Fibroblast of lung (primary cell): ENCODE data around the gene CTRL. TPM values are rescaled to one million over a fixed set of nuclear protein-coding genes. Genes with fewer than 3 reads are reported as not detected.
"Not testable (repeated sequence)": the region's sequence is repeated elsewhere in the genome, so short reads cannot be mapped to it uniquely, and the experiment has no call there.

Experiments used
- DNase-seq, 2 donors: peaks; one replicate each; pipeline versions ENCODE4 v3.0.0 to v3.0.0-alpha.2; 2010; ENCODE audit warnings: low read depth in 2 of 2
- H2AFZ ChIP-seq: 2 replicates; pipeline ENCODE4 v1.5.1; 2012; ENCODE audit warnings: low read length, control low read depth, inconsistent platforms
- H3K27ac ChIP-seq: 2 replicates; pipeline ENCODE4 v1.5.1; 2011; ENCODE audit warnings: low read length, control low read depth; ENCODE audit not compliant: insufficient read depth
- H3K27me3 ChIP-seq: 2 replicates; pipeline ENCODE4 v1.5.1; 2011; ENCODE audit warnings: mild to moderate bottlenecking, low read length; ENCODE audit not compliant: control insufficient read depth, insufficient read depth
- H3K36me3 ChIP-seq: 2 replicates; pipeline ENCODE4 v1.5.1; 2011; ENCODE audit warnings: low read length; ENCODE audit not compliant: control insufficient read depth, insufficient read depth
- H3K4me1 ChIP-seq: 2 replicates; pipeline ENCODE4 v1.5.1; 2011; ENCODE audit warnings: low read length; ENCODE audit not compliant: control insufficient read depth, insufficient read depth; ENCODE audit errors: extremely low read depth
- H3K4me2 ChIP-seq: 2 replicates; pipeline ENCODE4 v1.5.1; 2011; ENCODE audit warnings: low read length, control low read depth; ENCODE audit not compliant: insufficient read depth; ENCODE audit errors: extremely low read depth
- H3K4me3 ChIP-seq, 4 experiments: fragments of 200-600 bp in 1 of 4; sonication (generic) in 1 of 4; replicated peaks in 1 of 4; 2 replicates each; pipeline ENCODE4 v1.5.1; 2011 to 2016; ENCODE audit warnings: low read length in 4 of 4, low read depth in 3 of 4, mild to moderate bottlenecking in 3 of 4, control low read depth in 2 of 4, inconsistent platforms in 1 of 4, mixed read lengths in 1 of 4; ENCODE audit not compliant: insufficient read depth in 1 of 4; ENCODE audit errors: control extremely low read depth in 1 of 4
- H3K79me2 ChIP-seq: 2 replicates; pipeline ENCODE4 v1.5.1; 2012; ENCODE audit warnings: mild to moderate bottlenecking, low read length, inconsistent platforms; ENCODE audit not compliant: control insufficient read depth, insufficient read depth
- H3K9ac ChIP-seq: 2 replicates; pipeline ENCODE4 v1.5.1; 2011; ENCODE audit warnings: mild to moderate bottlenecking, low read length, control low read depth; ENCODE audit not compliant: insufficient read depth
- H3K9me3 ChIP-seq: 2 replicates; pipeline ENCODE4 v1.5.1; 2012; ENCODE audit warnings: low read depth, low read length; ENCODE audit not compliant: control insufficient read depth, insufficient read depth
- H4K20me1 ChIP-seq: 2 replicates; pipeline ENCODE4 v1.5.1; 2011; ENCODE audit warnings: low read length; ENCODE audit not compliant: control insufficient read depth, insufficient read depth; ENCODE audit errors: extremely low read depth
- EZH2 ChIP-seq: IDR thresholded peaks from 2 replicates; pipeline ENCODE4 v1.5.1; 2012; ENCODE audit warnings: low read length, control low read depth, mild to moderate bottlenecking; ENCODE audit errors: missing control alignments
- polyA plus RNA-seq, 2 donors: library from polyadenylated mRNA; depleted of rRNA in 1 of 2; stranded (reverse) in 1 of 2; unstranded in 1 of 2; fragments of >200 nt; gene quantifications; 2 replicates each; pipeline ENCODE4 v1.2.1, GENCODE V29; 2011 to 2012; ENCODE audit warnings: missing spikeins in 1 of 2
- total RNA-seq: library from RNA; depleted of rRNA; stranded (reverse); fragments of >200 nt; gene quantifications from 2 replicates; pipeline ENCODE4 v1.2.1, GENCODE V29; 2014
- TF ChIP-seq, protein P1 (sequence below), 2 donors: IDR thresholded peaks in 1 of 2; conservative IDR thresholded peaks in 1 of 2; 1 replicate in 1 of 2; 2 replicates in 1 of 2; pipeline ENCODE4 v1.5.1; 2011 to 2012; ENCODE audit warnings: low read length in 2 of 2, control low read depth in 1 of 2, inconsistent platforms in 1 of 2, low read depth in 1 of 2, mild to moderate bottlenecking in 1 of 2

Gene CTRL
- total and polyA plus RNA-seq, 2 donors (not counting 1 experiment from before 2014, with no cell fraction given), result 0.14 to 0.33 TPM

DNA sequence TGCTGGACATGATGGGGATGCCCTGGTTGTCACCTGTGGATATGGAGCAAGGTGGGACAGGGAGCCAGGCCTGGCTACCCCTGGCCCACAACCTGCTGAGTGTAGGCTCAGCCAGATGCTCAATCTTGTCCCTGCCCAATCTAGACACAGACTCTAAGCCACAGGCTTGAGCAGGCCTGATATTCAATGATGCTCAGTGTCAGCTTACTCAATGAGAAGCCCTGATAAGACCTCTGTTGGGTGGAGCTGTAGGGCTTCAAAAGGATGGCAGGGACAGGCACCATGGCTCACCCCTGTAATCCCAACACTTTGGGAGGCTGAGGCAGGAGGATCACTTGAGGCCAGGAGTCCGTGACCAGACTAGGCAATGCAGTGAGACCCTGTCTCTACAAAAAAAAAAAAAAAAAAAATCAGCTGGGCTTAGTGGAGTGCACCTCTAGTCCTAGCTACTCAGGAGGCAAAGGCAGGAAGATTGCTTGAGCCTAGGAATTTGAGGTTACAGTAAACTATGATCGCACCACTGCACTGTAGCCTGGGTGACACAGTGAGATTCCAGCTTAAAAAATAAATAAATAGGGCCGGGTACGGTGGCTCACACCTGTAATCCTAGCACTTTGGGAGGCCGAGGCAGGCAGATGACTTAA is 8.9 kb upstream of the CTRL start:
- no peak for DNase-seq
- no peak overlapping the region for H3K9ac ChIP-seq
- H2AFZ ChIP-seq, result no peak overlapping the region
- H3K27me3 ChIP-seq, result no peaks in the 10 kb centered on the region
- H3K36me3 ChIP-seq, result peaks cover 44% of the 10 kb centered on the region
- peaks cover 5% of the 10 kb centered on the region for H3K79me2 ChIP-seq
- H3K9me3 ChIP-seq, result no peaks in the 10 kb centered on the region
- TF ChIP-seq EZH2, result no peak
- TF ChIP-seq, protein P1, sequence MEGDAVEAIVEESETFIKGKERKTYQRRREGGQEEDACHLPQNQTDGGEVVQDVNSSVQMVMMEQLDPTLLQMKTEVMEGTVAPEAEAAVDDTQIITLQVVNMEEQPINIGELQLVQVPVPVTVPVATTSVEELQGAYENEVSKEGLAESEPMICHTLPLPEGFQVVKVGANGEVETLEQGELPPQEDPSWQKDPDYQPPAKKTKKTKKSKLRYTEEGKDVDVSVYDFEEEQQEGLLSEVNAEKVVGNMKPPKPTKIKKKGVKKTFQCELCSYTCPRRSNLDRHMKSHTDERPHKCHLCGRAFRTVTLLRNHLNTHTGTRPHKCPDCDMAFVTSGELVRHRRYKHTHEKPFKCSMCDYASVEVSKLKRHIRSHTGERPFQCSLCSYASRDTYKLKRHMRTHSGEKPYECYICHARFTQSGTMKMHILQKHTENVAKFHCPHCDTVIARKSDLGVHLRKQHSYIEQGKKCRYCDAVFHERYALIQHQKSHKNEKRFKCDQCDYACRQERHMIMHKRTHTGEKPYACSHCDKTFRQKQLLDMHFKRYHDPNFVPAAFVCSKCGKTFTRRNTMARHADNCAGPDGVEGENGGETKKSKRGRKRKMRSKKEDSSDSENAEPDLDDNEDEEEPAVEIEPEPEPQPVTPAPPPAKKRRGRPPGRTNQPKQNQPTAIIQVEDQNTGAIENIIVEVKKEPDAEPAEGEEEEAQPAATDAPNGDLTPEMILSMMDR (conservative IDR thresholded peaks at IDR 0.05 in 1 of 2, IDR thresholded peaks at IDR 0.05 in 1 of 2; ENCODE audit: low read depth in 1 of 2, low read length in 2 of 2), result no peak
- no peak overlapping the region for H3K4me3 ChIP-seq
- no peak overlapping the region for H3K4me2 ChIP-seq
- no peaks in the 10 kb centered on the region for H4K20me1 ChIP-seq
- no peak overlapping the region for H3K27ac ChIP-seq
- peaks cover 16% of the 10 kb centered on the region for H3K4me1 ChIP-seq

DNA sequence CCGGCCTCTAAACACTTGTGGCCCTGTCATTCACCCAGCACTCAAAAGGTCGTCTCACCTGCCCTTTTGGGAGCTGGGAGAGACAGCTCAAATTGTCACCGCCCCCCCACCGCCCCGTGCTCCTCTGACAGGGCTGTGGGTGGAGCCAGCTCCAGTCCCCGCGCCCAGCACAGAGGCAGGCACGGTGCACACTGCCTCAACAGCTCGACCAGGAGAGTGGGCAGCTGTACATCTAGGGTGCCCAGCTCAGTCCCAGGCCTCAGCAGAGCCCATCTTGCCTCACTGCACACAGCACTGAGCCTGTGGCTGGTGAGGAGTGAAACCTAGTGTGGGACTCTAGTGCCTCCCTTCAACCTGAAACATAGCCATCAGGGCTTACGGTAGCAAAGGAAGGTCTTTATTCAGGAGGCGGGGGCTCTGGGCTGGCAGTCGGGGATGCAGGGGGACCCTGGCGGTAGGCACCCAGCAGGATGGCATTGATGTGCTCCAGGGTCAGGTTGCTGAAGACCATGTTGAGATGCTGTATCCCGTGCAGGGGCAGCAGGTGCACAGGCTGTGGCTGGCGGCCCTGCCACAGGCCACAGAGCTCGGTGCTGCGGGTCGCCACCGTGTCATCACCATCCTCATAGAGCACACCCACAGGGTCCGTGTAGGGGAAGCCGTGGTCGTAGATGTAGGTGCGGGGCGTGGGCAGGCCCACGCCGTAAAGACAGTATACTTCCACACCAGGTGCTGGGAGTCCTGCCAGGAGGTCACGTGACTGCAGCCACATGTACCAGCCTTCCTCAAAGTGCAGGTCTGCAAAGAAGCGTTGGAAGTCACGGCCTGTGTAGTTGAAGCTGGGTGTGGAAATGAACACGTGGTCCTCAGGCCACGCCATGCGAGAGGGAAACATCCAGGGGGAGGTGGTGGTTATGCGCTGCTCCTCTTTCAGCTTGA is 8.1 kb upstream of the CTRL start:
- no peak overlapping the region for H3K9ac ChIP-seq
- DNase-seq, result no peak

DNA sequence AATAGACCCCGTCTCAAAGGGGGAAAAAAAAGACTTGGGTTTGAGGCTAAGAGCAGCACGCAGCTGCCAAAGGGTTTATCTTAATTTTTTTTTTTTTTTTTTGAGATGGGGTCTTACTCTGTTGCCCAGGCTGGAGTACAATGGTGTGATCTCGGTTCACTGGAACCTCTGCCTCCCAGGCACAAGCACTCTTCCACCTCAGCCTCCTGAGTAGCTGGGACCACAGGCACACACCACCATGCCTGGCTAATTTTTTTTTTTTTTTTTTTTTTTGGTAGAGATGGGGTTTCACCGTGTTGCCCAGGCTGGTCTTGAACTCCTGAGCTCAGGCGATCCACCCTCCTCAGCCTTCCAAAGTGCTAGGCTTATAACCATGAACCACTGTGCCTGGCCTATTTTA is 6.1 kb upstream of the CTRL start:
- not testable (repeated sequence) for H3K4me3 ChIP-seq, H3K79me2 ChIP-seq, H3K27me3 ChIP-seq, H3K9ac ChIP-seq, DNase-seq, H2AFZ ChIP-seq, H3K9me3 ChIP-seq, H4K20me1 ChIP-seq
- H3K36me3 ChIP-seq, result peaks cover 22% of the 10 kb centered on the region
- H3K4me1 ChIP-seq, result peaks cover 14% of the 10 kb centered on the region
- H3K4me2 ChIP-seq, result peak overlapping the region; percentile 94
- peak overlapping the region; percentile 88 for H3K27ac ChIP-seq

More for the DNA sequence above, 8.1 kb upstream of the CTRL start:
- Histone ChIP-seq H3K36me3 (peaks cover 36% of the 10 kb centered on the region), H2AFZ (no peak overlapping the region), H4K20me1 (no peaks in the 10 kb centered on the region), H3K79me2 (peaks cover 5% of the 10 kb centered on the region), H3K4me2 (no peak overlapping the region), H3K9me3 (no peaks in the 10 kb centered on the region), H3K27me3 (no peaks in the 10 kb centered on the region), H3K4me1 (peaks cover 20% of the 10 kb centered on the region), H3K4me3 (no peak overlapping the region), H3K27ac (no peak overlapping the region)
- no peak for TF ChIP-seq EZH2
- TF ChIP-seq, protein P1 (conservative IDR thresholded peaks at IDR 0.05 in 1 of 2, IDR thresholded peaks at IDR 0.05 in 1 of 2; ENCODE audit: low read depth in 1 of 2, low read length in 2 of 2), result no peak
